Upper lobe of left lung (tissue), 6 donors: ENCODE data around the gene TBRG1. TPM values are rescaled to one million over a fixed set of nuclear protein-coding genes. Genes with fewer than 3 reads are reported as not detected.

ENCODE experiments used
- ATAC-seq, 2 donors: fragments of 200-7000 bp; cut with Tn5 transposase; one replicate each; pipeline ENCODE4 v1.9.1; 2022; ENCODE audit warnings: mild to moderate bottlenecking in 2 of 2, moderate library complexity in 2 of 2; ENCODE audit not compliant: low FRiP score in 2 of 2
- DNase-seq, 2 donors: peaks; one replicate each; pipeline ENCODE4 v3.0.0-alpha.2; 2019 to 2020
- H3K27ac ChIP-seq, 4 donors: fragments of 200-600 bp; sonication (generic); one replicate each; pipeline ENCODE4 v1.5.1; 2016 to 2019
- H3K27me3 ChIP-seq, 4 donors: fragments of 200-600 bp; sonication (generic); one replicate each; pipeline ENCODE4 v1.5.1; 2017 to 2019
- H3K36me3 ChIP-seq, 4 donors: fragments of 200-600 bp; sonication (generic); one replicate each; pipeline ENCODE4 v1.5.1; 2016 to 2019
- H3K4me1 ChIP-seq, 4 donors: fragments of 200-600 bp; sonication (generic); one replicate each; pipeline ENCODE4 v1.5.1; 2018 to 2019
- H3K4me3 ChIP-seq, 4 donors: fragments of 200-600 bp; sonication (generic); one replicate each; pipeline ENCODE4 v1.5.1; 2017 to 2019; ENCODE audit warnings: mild to moderate bottlenecking in 2 of 4, moderate library complexity in 1 of 4
- H3K9me3 ChIP-seq, 4 donors: fragments of 200-600 bp; sonication (generic); one replicate each; pipeline ENCODE4 v1.5.1; 2018 to 2019
- EP300 ChIP-seq, 4 donors: sonication (generic); formaldehyde crosslinking; IDR thresholded peaks; one replicate each; pipeline ENCODE4 v1.5.1; 2017; ENCODE audit warnings: antibody characterized with exemption in 4 of 4, control low read depth in 2 of 4
- POLR2A ChIP-seq, 4 donors: fragments of 450-650 bp; IDR thresholded peaks; one replicate each; pipeline ENCODE4 v1.5.1; 2016 to 2017; ENCODE audit warnings: antibody characterized with exemption in 4 of 4, mild to moderate bottlenecking in 2 of 4
- POLR2AphosphoS5 ChIP-seq, 2 donors: sonication (generic); formaldehyde crosslinking; IDR thresholded peaks; one replicate each; pipeline ENCODE4 v1.5.1; 2017; ENCODE audit warnings: antibody characterized with exemption in 2 of 2
- WGBS, 2 donors: methylation state at CpG; one replicate each; pipeline ENCODE4 v1.1.5; 2017 to 2018; 5-methylcytosine and 5-hydroxymethylcytosine counted together
- total RNA-seq, 6 donors: library from RNA; depleted of rRNA in 4 of 6; stranded (reverse); fragments of >200 nt in 4 of 6; gene quantifications; one replicate each; pipeline versions ENCODE4 v1.1.0 to v1.2.1, GENCODE V29; 2016 to 2021
- TF ChIP-seq, protein P1 (sequence below), 6 experiments: fragments of 450-650 bp in 4 of 6; fragments of 200-600 bp in 2 of 6; sonication (generic) in 2 of 6; IDR thresholded peaks; one replicate each; pipeline ENCODE4 v1.5.1; 2016 to 2019; ENCODE audit warnings: antibody characterized with exemption in 6 of 6
- donor health status: DM: no; HTN: no; CAD: no; lungs with moderate emphysema.
- donor health status: DM: no; HTN: yes; CAD: no; lungs with severe emphysema.

Gene TBRG1
- total RNA-seq, 6 donors from 2014 or later: 42.3 to 66.6 (median 47.1) TPM

DNA sequence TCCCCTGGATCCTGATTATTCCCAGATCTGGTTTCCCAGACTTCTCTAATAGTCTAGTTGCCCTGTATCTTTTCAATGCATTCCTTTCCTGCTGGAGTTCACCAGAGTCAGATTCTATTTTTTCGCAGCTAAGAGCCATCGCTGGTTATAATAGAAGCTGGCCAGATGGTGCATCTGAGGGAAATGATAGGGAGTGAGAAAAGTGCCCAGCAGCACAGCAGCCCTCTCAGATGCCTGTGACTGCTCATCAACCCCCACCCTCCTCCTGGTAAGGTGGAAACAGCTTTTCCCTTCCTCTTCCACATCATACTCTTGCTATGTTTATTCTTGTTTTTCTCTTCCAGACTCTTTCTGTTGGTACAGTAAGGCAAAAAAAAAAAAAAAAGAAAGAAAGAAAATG is 40.1 kb upstream of the TBRG1 start:
- Histone ChIP-seq H3K27ac (no peak overlapping the region), H3K4me1 (peaks cover 0 to 7% (median 2%) of the 10 kb centered on the region in 4 donors), H3K9me3 (no peaks in the 10 kb centered on the region), H3K36me3 (no peaks in the 10 kb centered on the region), H3K27me3 (no peaks in the 10 kb centered on the region), H3K4me3 (no peak overlapping the region)
- TF ChIP-seq POLR2AphosphoS5 (IDR thresholded peaks at IDR 0.05) (no peak), POLR2A (IDR thresholded peaks at IDR 0.05) (no peak), EP300 (IDR thresholded peaks at IDR 0.05) (no peak)
- TF ChIP-seq, protein P1, sequence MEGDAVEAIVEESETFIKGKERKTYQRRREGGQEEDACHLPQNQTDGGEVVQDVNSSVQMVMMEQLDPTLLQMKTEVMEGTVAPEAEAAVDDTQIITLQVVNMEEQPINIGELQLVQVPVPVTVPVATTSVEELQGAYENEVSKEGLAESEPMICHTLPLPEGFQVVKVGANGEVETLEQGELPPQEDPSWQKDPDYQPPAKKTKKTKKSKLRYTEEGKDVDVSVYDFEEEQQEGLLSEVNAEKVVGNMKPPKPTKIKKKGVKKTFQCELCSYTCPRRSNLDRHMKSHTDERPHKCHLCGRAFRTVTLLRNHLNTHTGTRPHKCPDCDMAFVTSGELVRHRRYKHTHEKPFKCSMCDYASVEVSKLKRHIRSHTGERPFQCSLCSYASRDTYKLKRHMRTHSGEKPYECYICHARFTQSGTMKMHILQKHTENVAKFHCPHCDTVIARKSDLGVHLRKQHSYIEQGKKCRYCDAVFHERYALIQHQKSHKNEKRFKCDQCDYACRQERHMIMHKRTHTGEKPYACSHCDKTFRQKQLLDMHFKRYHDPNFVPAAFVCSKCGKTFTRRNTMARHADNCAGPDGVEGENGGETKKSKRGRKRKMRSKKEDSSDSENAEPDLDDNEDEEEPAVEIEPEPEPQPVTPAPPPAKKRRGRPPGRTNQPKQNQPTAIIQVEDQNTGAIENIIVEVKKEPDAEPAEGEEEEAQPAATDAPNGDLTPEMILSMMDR (IDR thresholded peaks at IDR 0.05): no peak
- 82 to 87% methylated on average over 2 of the region's 2 CpGs for WGBS, 2 donors
- ATAC-seq: no peak
- DNase-seq: no peak

GRCh38 chr11:124583781-124584180 is 38.9 kb upstream of the TBRG1 start:
- peaks cover 0 to 7% (median 2%) of the 10 kb centered on the region in 4 donors for H3K4me1 ChIP-seq
- no peak for TF ChIP-seq EP300 (IDR thresholded peaks at IDR 0.05)
- no peak for TF ChIP-seq POLR2A (IDR thresholded peaks at IDR 0.05)
- no peaks in the 10 kb centered on the region for H3K36me3 ChIP-seq
- H3K27ac ChIP-seq: no peak overlapping the region
- DNase-seq (no peak), ATAC-seq (no peak)
- no peaks in the 10 kb centered on the region for H3K27me3 ChIP-seq
- WGBS, 2 donors: 74 to 81% methylated on average over 8 of the region's 8 CpGs
- no peak overlapping the region for H3K4me3 ChIP-seq
- no peaks in the 10 kb centered on the region for H3K9me3 ChIP-seq

DNA sequence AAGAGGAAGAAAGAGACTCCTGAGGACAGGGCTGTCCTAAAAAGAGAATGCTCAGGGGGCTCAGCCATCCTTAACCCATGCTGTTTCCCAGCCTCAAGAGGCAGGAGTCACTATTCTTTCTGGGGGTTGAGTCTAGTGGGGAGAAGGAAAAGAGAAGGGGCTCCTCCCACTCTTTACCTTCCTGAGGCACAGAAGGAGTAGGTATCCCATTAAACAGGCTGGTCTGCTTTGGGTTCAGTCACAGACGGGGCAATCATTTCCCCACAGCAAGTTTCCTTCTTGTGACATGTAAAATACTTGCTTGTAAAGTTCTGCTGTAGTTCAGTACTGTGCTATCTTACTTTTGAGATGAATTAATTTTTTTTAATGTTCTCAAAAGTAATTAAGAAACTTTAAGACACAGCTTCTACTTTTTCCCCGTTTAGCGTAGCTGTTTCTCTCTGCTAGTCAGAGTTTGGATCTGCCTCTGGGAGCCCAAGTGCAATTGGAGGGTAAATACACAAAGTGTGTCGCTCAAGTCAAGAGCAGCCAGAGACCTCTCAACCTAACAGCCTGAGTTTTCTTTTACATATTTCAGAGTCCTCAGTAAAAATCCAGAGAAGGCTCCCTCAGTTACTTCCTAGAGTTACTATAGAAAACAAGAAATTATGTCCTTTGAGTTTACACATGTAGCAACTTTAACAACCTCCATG is 37.8 kb upstream of the TBRG1 start:
- H3K9me3 ChIP-seq: no peaks in the 10 kb centered on the region
- no peaks in the 10 kb centered on the region for H3K36me3 ChIP-seq
- no peak for DNase-seq
- no peak for TF ChIP-seq POLR2AphosphoS5 (IDR thresholded peaks at IDR 0.05)
- peaks cover 0 to 7% (median 2%) of the 10 kb centered on the region in 4 donors for H3K4me1 ChIP-seq
- WGBS, 2 donors: 66 to 70% methylated on average over 4 of the region's 4 CpGs
- H3K27me3 ChIP-seq: no peaks in the 10 kb centered on the region
- peak overlapping the region in 1 of 4 donors; percentile 23 for H3K4me3 ChIP-seq
- H3K27ac ChIP-seq: no peak overlapping the region
- no peak for ATAC-seq

GRCh38 chr11:124586238-124586860 is 36.3 kb upstream of the TBRG1 start:
- ATAC-seq (peak in 1 of 2 donors; percentile 53), DNase-seq (peak in 1 of 2 donors; percentile 39)
- H3K4me3 ChIP-seq: no peak overlapping the region
- WGBS, 2 donors: 42 to 49% methylated on average over 3 of the region's 3 CpGs
- no peaks in the 10 kb centered on the region for H3K9me3 ChIP-seq
- H3K27ac ChIP-seq: no peak overlapping the region
- TF ChIP-seq POLR2A (IDR thresholded peaks at IDR 0.05): no peak
- TF ChIP-seq POLR2AphosphoS5 (IDR thresholded peaks at IDR 0.05): no peak
- TF ChIP-seq EP300 (IDR thresholded peaks at IDR 0.05): no peak
- TF ChIP-seq, protein P1 (IDR thresholded peaks at IDR 0.05): peak; percentile 21 to 57 (median 40)
- H3K4me1 ChIP-seq: peaks cover 0 to 7% (median 2%) of the 10 kb centered on the region in 4 donors
- no peaks in the 10 kb centered on the region for H3K36me3 ChIP-seq
- no peaks in the 10 kb centered on the region for H3K27me3 ChIP-seq

DNA sequence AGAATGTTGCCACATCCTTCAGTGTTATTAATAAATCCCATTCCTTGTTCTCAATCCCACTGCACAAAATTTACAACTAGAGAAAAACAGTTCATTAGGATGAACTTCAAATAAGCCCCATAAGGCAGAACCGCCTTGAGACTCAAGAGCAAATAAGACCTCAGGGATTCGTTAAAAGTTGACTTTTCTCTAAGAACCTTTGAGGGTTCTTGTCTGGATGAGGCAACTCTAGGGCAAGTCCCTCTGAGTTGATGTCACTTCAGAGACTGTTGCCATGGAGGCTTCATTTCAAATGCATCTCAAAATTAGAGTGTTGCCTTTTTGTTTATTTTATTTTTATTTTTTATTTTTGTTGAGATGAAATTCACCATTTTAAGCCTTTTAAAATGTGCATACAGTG is 31.2 kb upstream of the TBRG1 start:
- no peak for ATAC-seq
- Histone ChIP-seq H3K36me3 (no peaks in the 10 kb centered on the region), H3K4me3 (no peak overlapping the region), H3K9me3 (no peaks in the 10 kb centered on the region), H3K4me1 (no peaks in the 10 kb centered on the region), H3K27ac (no peak overlapping the region), H3K27me3 (no peaks in the 10 kb centered on the region)
- no peak for DNase-seq
- TF ChIP-seq POLR2AphosphoS5 (IDR thresholded peaks at IDR 0.05) (no peak), POLR2A (IDR thresholded peaks at IDR 0.05) (no peak), EP300 (IDR thresholded peaks at IDR 0.05) (no peak)
- TF ChIP-seq, protein P1 (IDR thresholded peaks at IDR 0.05): no peak
- WGBS, 2 donors: 48 to 71% methylated on average over 2 of the region's 2 CpGs
